NCI-H2029 (cell line): ENCODE data around the gene CLPX.
A peak's percentile ranks its signal among the peaks of the same experiment; 100 is the strongest.
"Not testable (repeated sequence)": the region's sequence is repeated elsewhere in the genome, so short reads cannot be mapped to it uniquely, and the experiment has no call there.

ENCODE experiments used
- DNase-seq: peaks from one replicate; lab custom pipeline; 2025; lab: John Stamatoyannopoulos, UW

CLPX gene

DNA sequence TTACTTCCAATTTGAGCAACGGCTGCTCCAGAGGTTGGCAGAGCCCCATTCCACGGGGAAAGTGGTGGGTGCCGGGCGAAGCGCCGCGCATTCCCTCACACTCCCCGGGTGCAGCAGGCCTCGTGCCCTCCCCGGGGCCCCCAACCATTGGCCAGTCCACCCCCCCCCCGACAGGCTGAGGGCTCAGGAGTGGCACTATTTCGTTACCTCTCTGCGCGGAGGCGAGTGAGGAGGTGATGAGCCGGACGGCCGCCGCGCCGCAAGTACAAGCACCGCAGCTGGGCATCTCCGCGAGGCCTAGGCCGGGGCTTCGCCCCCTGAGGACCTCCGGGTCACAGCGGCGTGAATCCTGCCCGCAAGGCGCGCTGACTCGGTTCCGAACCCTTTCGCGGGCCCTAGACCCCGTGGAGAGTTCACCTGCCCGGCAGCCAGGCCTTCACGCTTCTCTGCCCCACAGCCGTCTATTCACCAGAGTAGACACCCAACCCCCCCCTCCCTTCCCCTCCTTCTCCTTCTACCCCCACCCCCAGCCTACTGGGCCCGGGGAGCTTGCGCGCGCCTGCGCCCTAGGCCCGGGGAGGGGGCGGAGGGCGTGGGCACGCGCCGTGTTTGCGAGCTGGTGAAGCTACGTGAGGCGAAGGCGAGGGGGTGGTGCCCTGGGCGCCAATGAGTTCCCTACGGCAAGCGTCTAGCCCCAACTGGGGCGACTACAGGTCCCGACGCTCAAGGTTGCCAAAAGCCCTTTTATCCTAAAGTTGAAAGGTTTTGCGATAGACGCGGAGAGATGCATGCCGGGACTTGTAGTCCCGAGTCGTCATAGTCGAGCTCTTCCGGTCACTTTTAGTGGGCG, at the start of gene CLPX:
TSS of gene CLPX (minus strand) at position 475 of the 850 bp plus-strand sequence. CDS start at position 286, 189 bp downstream.
- peak; percentile 70 for DNase-seq

DNA sequence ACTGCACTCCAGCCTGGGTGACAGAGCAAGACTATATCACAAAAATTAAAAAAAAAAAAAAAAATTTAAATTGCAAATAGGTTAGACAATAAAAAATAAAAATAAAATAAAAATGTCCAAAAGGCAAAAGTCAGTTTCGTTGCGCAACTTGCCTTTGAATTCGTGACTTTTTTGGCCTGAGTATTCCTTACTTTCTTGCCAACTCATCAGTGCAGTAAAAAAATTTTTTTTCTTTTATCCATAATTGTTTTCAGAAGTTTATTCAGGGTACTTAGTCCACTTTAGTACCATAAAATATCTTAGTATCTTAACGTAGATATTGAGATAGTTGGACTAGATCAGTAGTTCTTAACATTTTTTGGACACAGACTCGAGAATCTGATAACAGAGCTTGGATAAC, 48.6 kb upstream of the CLPX start:
- DNase-seq: no peak

DNA sequence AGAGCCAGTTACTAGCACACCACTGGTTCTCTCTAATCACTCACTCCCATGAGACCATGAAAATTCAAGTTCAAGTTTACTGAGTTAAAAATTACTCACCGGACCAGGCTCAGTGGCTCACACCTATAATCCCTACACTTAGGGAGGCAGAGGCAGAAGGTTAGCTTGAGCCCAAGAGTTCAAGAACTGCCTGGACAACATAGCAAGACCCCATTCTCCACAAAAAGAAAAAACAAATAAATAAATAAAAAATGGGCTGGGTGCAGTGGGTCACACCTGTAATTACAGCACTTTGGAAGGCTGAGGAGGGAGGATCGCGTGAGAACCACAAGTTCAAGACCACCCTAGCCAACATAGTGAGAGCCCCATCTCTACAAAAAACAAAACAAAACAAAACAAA, 47.4 kb upstream of the CLPX start:
- DNase-seq: no peak

DNA sequence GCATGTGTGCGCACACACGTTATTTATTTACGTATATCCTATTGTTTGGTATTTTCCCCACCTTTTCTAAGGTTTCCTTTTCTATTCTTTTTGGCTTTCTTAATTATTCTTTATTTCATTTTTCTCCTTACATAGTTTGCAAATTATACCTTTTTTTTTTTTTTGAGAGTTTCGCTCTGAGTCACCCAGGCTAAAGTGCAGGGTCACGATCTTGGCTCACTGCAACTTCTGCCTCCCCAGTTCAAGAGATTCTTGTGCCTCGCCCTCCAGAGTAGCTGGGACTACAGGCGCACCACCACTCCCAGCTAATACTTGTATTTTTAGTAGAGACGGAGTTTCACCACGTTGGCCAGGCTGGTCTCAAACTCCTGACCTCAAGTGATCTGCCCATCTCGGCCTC, 46.2 kb upstream of the CLPX start:
- DNase-seq: no peak

DNA sequence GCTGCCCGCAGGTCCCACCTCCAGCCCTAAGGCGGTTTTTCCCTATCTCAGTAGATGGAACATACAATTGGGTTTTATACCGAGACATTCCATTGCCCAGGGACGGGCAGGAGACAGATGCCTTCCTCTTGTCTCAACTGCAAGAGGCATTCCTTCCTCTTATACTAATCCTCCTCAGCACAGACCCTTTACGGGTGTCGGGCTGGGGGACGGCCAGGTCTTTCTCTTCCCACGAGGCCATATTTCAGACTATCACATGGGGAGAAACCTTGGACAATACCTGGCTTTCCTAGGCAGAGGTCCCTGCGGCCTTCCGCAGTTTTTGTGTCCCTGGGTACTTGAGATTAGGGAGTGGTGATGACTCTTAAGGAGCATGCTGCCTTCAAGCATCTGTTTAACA, 41.8 kb upstream of the CLPX start:
- DNase-seq: not testable (repeated sequence)

DNA sequence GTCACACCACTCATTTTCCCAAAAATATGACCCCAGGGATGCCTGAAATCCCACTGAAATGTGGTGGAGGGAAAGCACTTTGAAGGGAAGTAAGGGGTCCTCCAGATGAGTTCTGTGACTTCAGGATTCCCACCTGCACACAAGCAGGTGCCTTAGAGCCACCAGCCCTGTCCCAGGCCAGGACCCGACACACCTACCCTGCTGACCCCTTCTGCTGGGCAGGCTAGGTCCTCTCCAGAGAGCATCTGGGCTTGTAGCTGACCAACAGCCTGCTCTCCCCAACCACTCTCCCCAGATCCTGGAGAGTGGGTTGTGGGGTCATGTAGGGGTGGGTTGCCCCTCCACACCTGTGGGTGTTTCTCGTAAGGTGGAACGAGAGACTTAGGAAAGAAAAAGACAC, 41.1 kb upstream of the CLPX start:
- no peak for DNase-seq

DNA sequence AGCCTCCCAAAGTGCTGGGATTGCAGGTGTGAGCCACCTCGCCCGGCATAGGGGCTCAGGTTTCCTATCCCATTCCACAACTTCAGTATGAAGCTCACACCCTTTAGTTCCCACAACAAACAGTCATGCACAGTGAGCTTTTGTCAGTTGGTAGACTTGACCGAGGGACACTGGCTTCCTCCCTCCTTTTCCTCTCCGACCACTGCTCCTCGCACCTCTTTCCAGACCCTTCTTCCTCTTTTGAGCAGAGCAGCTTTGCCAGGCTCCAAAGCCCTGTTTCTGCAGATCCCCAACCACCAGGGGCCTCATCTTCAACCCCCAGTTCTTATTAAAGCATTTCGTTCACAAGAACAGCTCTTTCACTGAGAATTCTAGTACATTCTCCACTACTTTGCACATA, 38.9 kb upstream of the CLPX start:
- DNase-seq: no peak

DNA sequence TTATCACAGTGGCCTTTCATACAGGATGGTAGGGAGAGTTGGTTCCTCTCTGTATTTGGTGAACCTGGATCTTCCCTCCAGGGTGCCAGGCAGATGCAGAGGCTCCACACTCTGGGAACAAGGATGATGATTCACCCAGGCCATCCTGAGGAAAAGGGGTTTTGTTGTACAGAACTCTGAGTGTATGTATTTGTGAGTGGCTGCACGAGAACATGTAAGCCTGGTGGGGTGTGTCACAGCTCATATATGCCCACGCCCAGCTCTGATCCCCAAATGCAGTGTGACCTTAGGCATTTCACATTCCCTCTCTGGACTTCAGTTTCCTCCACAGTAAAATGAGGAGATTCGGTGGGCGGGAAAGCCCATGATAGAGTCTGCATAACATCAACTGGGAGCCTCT, 37.7 kb upstream of the CLPX start:
- no peak for DNase-seq

DNA sequence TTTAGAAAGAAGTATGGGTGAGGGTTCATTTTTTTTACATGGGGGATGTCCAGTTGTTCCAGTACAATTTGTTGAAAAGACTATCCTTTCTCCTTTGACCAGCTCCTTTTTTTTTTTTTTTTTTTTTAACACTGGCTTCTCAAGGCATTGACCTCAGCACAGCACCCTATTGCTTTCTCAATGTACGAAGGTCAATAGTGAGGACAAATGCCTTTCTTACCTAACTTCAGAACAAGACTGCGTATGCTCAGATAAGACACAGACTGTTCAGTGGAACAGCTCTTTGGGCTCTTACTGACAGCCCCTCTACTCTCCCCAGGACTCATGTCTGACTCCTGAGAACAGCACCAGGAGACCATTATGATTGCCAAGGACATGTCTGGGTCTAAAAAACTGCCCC, 36.6 kb upstream of the CLPX start:
- DNase-seq: no peak

DNA sequence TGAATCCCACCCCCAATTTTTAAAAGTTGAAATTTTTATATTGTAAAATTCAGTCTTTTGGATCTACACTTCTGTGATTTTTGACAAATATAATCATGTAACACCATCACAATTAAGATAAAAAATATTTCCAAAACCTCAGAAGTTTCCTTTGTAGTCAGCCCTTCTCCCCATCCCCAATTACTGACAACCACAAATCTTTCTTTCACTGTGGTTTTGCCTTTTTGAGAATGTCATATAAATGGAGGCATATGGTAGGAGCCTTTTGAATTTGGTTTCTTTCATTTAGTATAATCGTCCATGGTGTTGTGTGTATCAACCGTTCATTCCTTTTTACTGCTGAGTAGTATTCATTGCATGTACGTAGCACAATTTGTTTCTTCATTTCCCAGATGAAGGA, 34.0 kb upstream of the CLPX start:
- no peak for DNase-seq

DNA sequence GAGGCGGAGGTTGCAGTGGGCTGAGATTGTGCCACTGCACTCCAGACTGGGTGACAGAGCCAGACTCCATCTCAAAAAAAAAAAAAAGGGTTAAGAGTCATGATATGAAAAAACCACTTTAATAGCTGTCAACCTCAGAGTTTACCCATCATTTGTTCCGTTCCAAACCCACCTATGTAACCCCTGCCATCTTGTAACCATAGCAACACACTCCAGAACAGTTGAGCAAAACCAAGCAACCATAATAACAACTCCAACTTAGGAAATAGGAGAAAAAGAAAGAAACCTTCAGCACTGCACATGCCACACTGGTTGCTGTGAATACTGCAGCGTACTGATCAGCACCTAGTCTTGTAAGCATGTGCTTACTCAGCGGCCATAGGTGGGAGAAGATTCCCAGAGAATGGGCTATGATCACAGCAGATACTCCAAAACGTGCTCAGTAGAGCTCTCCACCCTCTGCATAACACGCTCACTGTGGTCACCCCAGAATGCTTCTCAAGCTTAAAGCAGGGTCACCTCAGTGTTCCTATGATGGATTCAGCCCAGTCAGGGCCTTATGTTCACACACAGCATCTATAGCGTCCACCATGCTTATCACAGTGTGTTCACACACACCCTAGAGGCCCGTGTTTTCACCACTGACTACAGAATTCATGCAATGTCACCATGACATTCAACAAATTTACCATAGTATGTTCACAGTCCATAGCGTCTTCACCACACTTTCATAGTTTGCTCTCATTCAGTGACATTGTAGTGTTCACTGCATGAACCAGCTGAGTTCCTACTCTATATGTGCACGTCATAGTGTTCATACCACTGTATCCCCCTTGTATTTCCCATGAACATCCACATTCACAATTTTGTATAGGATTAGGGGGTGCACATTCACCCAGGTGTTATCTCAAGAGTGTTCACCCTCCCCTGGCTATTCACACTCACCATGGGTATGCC, 32.7 kb upstream of the CLPX start:
- DNase-seq: no peak

DNA sequence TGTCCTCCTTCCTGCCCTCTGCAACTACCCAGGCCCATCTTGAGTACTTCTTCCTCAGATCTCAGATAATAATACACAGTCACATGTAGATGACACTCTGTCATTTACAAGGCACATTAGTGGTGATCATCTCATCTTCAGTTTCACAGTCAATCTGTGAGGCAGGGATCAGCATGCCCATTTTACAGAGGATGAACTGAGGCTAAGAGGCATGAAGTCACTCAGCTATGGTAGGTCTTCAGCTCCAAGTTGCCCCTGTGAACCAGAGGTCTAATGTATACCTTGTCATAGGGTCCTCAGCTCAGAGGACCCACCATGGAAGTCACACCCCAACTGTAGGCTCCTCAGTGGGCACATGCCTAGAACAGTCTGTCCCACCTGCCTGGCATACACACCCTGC, 30.4 kb upstream of the CLPX start:
- no peak for DNase-seq

DNA sequence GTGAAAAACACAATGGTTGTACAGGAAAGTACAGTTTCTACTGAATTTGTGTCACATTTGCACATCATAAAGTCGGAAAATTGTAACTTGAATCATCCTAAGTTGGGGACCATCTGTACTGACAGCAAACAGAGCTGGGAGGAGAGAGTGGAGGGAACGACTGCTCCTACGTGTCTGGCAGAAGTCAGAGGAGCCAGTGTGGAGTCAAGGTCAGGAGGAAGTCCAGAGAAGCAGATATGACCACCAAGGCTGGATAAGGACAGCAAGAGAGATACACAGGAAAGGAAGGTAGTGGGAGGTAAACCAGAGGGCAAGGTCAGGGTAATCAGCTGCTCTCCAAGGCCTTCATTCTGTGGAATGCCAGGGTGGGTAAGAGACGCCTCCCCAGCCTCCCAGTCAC, 28.9 kb upstream of the CLPX start:
- DNase-seq: no peak

DNA sequence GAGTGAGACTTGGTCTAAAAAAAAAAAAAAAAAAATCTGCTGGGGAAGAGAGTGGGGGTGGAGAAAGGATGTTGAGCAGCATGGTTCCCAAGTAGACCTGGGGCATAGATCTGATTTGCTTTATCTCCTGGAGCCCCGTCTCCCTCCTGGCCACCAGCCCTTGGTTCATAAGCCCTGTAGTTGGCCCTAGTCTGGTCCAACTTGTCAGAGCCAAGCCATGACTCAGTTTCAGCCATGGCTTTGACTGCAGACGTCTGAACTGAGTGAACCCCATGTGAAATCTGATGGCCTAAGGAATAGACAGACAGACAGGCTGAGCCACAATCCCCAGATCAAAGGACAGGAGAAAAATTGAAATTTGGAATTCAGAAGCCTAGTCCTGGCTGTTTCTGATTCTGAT, 28.1 kb upstream of the CLPX start:
- no peak for DNase-seq

DNA sequence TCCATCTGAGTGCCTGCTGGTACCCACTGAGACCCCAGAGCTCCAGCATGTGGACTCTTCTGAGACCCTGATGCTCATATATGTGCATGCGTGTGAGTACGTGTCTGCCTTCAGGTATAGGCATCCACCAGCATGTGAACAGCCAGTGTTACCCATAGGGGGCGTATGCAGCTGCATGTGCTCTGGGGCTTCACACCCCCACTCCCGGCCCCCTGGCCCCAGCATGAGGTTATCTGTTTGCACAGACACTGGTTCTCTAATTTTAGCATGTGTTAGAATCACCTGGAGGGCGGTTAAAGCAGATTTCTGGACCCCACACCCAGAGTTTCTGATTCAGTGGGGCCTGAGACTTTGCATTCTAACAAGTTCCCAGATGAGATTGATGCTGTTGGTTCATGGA, 27.0 kb upstream of the CLPX start:
- no peak for DNase-seq

DNA sequence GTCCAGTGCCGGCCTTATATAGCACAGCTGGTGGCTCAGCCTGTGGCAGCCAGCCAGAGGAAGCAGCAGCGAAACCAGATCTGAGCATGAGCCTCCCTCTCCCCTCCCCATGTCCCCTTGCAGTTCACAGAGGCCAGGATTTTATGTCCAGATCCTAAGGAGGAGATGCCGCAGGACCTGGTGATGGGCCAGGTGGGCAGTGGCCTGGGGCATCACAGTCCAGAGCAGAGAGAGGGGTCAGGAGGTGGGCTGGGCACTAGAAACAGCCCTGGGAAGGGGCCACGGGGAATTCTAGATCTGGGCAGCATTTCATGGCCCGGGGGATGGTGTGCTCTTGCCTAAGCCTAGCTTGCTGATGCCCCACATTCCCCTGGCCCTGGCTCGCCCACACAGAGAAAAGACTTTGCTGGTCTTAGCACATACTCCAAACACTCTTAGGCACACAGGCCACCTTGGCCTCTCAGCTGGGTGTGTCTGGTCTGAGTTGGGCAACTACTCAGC, 26.4 kb upstream of the CLPX start:
- no peak for DNase-seq

DNA sequence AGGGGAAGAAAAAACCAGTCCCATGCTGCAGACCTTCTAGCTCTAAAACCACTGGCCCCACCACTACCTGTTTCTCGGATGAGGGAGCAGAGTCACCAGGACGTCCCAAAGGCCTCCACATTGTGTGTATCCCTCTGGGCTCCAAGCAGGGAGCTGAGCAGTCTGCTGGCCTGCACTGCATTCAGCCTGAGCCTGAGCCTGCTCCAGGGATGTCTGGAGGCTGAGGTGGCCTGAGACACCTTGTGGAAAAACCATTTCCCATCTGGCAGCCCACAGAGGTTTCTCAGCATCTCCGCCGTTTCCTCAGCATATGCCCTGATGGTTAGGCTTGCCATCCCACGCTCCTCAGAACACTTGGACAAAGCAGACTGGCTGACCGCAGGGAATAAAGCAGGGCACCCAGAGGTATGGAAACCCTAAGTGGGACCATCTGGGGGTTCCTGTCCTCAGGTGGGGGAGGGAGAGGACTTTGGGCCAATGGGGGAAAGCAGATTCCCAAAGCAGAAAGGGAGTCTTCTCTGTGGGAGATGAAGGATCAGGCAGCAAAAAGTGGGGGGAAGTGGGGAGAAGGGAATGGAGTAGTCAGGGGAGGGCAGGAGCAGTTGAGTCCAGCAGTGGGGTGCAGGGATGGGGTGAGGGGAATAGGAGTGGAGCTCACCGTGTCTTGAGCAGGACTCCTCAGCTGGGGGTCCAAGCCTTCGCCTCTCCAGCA, 25.8 kb upstream of the CLPX start, which contains the start of gene CILP:
TSS of gene CILP (minus strand) at position 704 of the 712 bp plus-strand sequence. CDS start 1,718 bp downstream, outside the sequence.
- no peak for DNase-seq

DNA sequence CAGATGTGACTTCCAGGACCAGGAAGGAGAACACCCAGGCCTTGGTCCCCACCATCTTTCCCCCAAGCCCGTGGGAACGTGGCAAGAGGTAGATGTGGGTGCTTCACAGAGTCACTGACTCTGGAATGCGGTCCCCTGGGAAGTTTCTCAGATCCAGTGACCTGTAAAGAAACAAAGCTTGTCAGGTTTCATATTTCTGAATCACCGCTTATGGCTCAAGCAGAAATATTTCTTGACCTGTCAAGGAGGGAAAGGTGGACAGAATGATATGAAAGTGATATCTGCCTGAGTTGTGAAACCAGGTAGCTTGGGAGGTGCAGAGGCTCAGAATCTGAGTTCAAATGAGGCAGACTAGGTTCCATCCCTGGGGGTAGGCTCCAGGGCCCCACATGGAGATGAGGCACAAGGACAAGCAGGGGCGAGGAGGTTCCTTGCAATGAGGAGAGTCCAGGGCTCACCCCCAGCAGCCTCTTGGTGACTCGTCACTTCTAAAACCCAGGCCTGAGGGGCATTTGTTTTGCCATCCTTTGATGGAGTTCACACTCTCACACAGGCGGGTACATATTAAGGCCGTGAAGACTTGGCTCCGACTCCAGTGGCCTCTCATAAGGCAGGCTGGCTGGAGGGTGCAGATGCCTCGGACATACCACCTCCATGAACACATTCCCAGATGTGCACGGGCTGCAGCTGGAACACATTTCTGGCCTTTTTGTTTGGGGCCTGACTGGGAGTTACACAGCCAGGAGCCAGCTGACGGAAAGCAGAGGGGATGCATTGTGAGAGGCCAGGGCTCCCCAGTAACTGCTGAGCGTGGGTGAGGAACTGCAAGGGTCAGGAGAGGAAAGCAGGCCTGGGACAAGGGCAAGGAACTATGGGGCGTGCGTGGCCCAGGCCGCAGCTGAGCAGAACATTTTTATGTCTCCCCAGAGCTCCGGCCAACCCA, 24.8 kb upstream of the CLPX start:
- DNase-seq: no peak

DNA sequence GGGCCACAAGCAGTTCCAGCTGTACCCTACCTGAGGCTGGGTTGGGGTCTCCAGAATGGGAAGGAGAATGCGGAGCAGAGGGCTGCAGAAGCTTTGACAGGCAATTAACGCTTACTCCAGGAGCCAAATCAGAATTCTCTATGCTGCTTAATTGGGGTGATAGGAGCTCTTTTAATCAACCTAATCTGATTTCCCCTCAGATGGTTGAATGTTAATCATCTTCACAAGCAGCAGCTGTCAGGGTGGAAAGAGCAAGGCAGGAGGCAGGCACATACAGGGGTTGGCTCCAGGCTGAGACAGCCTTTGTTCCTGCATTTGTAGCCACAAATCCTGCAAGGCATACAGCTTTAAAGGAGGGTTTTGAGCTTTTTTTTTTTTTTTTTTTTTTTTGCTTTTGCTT, 23.5 kb upstream of the CLPX start:
- no peak for DNase-seq

DNA sequence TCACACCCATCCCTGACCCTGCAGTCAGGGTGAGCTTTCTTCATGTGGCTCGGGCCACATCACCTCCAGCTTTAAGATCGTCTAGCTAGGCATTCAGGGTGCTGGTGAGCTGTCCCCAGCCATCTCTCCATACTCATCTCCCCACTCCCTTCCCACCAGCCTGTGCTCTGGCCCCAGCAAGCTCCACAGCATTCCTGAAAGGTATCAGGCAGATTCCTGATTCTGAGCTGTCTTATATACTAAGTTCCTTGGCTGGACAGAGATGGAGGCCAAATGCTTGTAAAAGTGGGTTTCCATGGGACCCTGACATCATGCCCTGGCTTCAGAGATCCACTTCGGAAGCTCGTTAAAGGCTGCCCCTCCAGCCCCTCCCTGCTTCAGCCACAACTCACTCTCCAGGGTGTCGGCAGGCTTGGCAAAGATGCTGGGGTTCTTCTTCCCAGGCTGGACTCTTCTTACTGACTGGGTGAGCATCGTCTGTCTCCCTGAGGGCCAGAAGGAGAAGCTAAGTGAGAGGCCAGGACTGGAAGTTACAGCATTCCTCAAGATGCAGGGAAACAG, 22.2 kb upstream of the CLPX start:
- DNase-seq: no peak

DNA sequence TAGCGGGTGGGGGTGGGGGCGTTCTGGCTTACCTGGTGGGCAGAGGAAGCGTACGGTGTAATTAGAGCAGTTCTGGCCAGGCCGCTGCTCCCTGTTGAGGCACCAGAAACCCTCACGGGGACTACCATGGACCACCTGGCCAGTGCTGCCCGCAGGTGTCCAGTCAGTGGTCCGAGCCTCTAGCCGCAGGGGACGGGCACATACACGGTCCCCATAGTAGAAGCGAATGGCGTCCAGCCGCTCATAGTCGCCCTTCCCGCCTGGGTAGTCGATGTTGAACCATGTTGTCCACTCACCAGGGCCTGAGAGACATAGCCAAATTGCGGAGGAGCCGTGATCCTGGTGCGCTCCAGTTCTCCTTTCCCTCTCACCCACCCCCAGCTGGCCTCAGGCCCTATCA, 21.6 kb upstream of the CLPX start:
- no peak for DNase-seq
